ENCODE measurements around the gene CUL4B.

Gene CUL4B

GRCh38 chrX:120485638-120486520 lies 74.9 kb downstream of the CUL4B start (continued):
- TF ChIP-seq HIC1 (tag by site-specific recombination; IDR thresholded peaks at IDR 0.05) = no peak; the same call in 1 of the 2 replicates
- peak; percentile 60 for TF ChIP-seq ZXDB (tag by site-specific recombination; IDR thresholded peaks at IDR 0.05)
- peak; percentile 68; the same call in 1 of the 2 replicates for TF ChIP-seq KLF16 (tag by site-specific recombination; IDR thresholded peaks at IDR 0.05)
- TF ChIP-seq ZNF501 (tag by site-specific recombination; IDR thresholded peaks at IDR 0.05) = 0 out of 2 replicates have a peak, but pooled peaks have one; percentile 34
- TF ChIP-seq ZFHX2 (tag by site-specific recombination; conservative IDR thresholded peaks at IDR 0.05) = 0 out of 2 replicates have a peak, but pooled peaks have one; percentile 23
- TF ChIP-seq HOXA7 (CRISPR knock-in tag; IDR thresholded peaks at IDR 0.05; ENCODE audit: borderline replicate concordance) = no peak
- TF ChIP-seq ZFP69B (tag by site-specific recombination; IDR thresholded peaks at IDR 0.05) = peak; percentile 64
- TF ChIP-seq ZNF555 (tag by site-specific recombination; conservative IDR thresholded peaks at IDR 0.05) = no peak
- TF ChIP-seq SETDB1 (IDR thresholded peaks at IDR 0.05; ENCODE audit: insufficient read length, low read length) = peak; percentile 24
- no peak for TF ChIP-seq TRIM28 (IDR thresholded peaks at IDR 0.05; ENCODE audit: borderline replicate concordance, low read length)
- TF ChIP-seq ZNF394 (tag by site-specific recombination; IDR thresholded peaks at IDR 0.05; ENCODE audit: borderline replicate concordance) = peak; percentile 83; the same call in 1 of the 2 replicates
- 0 out of 2 replicates have a peak, but pooled peaks have one; percentile 22 for TF ChIP-seq KLF10 (tag by site-specific recombination; IDR thresholded peaks at IDR 0.05)
- TF ChIP-seq ZNF488 (tag by site-specific recombination; IDR thresholded peaks at IDR 0.05) = no peak
- no peak for TF ChIP-seq ZNF433 (tag by site-specific recombination; IDR thresholded peaks at IDR 0.05; ENCODE audit: low read depth)
- no peak for TF ChIP-seq ZBTB1 (tag by site-specific recombination; IDR thresholded peaks at IDR 0.05)
- TF ChIP-seq ZNF423 (tag by site-specific recombination; IDR thresholded peaks at IDR 0.05) = no peak
- no peak for TF ChIP-seq ZNF37A (tag by site-specific recombination; IDR thresholded peaks at IDR 0.05)
- TF ChIP-seq ZIC2 (tag by site-specific recombination; IDR thresholded peaks at IDR 0.05) = no peak
- TF ChIP-seq ZNF654 (tag by site-specific recombination; IDR thresholded peaks at IDR 0.05; ENCODE audit: low read depth) = peak; percentile 47
- TF ChIP-seq ZBTB26 (tag by site-specific recombination; optimal IDR thresholded peaks at IDR 0.05) = peak; percentile 26
- TF ChIP-seq SP7 (tag by site-specific recombination; IDR thresholded peaks at IDR 0.05) = no peak
- TF ChIP-seq PRDM10 (tag by site-specific recombination; IDR thresholded peaks at IDR 0.05) = peak; percentile 19; the same call in 1 of the 2 replicates
- no peak for TF ChIP-seq SALL2 (tag by site-specific recombination; IDR thresholded peaks at IDR 0.05; ENCODE audit: borderline replicate concordance)
- TF ChIP-seq ZNF274 (IDR thresholded peaks at IDR 0.05; ENCODE audit: low read length) = no peak
- no peak for TF ChIP-seq ZNF274 (tag by site-specific recombination; IDR thresholded peaks at IDR 0.05; ENCODE audit: borderline replicate concordance)
- TF ChIP-seq ZSCAN30 (tag by site-specific recombination; IDR thresholded peaks at IDR 0.05) = peak; percentile 72

Data from HEK293 (cell line).